HEK293 (cell line): ENCODE results near the gene ARHGAP26.

Experiments
- CTCF ChIA-PET: fragments of 350-600 bp; formaldehyde crosslinking; extraction: SDS; loops from one replicate; lab custom pipeline; 2021; ENCODE audit warnings: antibody characterized with exemption; lab: Yijun Ruan, JAX
- POLR2A ChIA-PET: fragments of 300-600 bp; formaldehyde crosslinking; extraction: SDS; loops from one replicate; lab custom pipeline; 2020; ENCODE audit warnings: antibody characterized with exemption, inconsistent platforms; lab: Yijun Ruan, JAX
- H3K27ac ChIP-seq: fragments of 200-500 bp; sonication (Bioruptor generic); 2 replicates; pipeline ENCODE4 v1.5.1; 2014; ENCODE audit warnings: low read depth, low read length, control low read depth, inconsistent platforms; ENCODE audit errors: extremely low read depth
- H3K36me3 ChIP-seq, 2 experiments: fragments of 200-500 bp in 1 of 2; sonication (Bioruptor generic) in 1 of 2; 1 replicate in 1 of 2; 2 replicates in 1 of 2; pipeline ENCODE4 v1.5.1; 2014 to 2017; ENCODE audit warnings: inconsistent platforms in 2 of 2, low read length in 2 of 2; ENCODE audit not compliant: control insufficient read depth in 2 of 2, insufficient read depth in 1 of 2
- H3K4me1 ChIP-seq: fragments of 200-500 bp; sonication (Bioruptor generic); 2 replicates; pipeline ENCODE4 v1.5.1; 2014; ENCODE audit warnings: mild to moderate bottlenecking, low read length, inconsistent platforms; ENCODE audit not compliant: control insufficient read depth, insufficient read depth
- H3K4me3 ChIP-seq: 2 replicates; pipeline ENCODE4 v1.5.1; 2011; ENCODE audit warnings: low read depth, mild to moderate bottlenecking, control low read depth, low read length, moderate library complexity
- H3K9me3 ChIP-seq: fragments of 200-500 bp; sonication (Bioruptor generic); 2 replicates; pipeline ENCODE4 v1.5.1; 2014; ENCODE audit warnings: low read depth, low read length, inconsistent platforms; ENCODE audit not compliant: control insufficient read depth, insufficient read depth
- GLIS1 ChIP-seq: fragments of 450-650 bp; formaldehyde crosslinking; IDR thresholded peaks from 2 replicates; pipeline ENCODE4 v1.5.1; 2016; ENCODE audit warnings: missing biosample characterization, missing genetic modification characterization
- ZNF138 ChIP-seq: fragments of 450-650 bp; formaldehyde crosslinking; IDR thresholded peaks from 2 replicates; pipeline ENCODE4 v1.5.1; 2016; ENCODE audit warnings: missing biosample characterization, missing genetic modification characterization, borderline replicate concordance
- ZNF24 ChIP-seq: fragments of 450-650 bp; formaldehyde crosslinking; IDR thresholded peaks from 2 replicates; pipeline ENCODE4 v1.5.1; 2016; ENCODE audit warnings: missing biosample characterization, missing genetic modification characterization
- ZNF274 ChIP-seq, 2 experiments: fragments of 200-500 bp in 1 of 2; fragments of 450-650 bp in 1 of 2; sonication (Bioruptor generic) in 1 of 2; formaldehyde crosslinking in 1 of 2; IDR thresholded peaks; 2 replicates each; pipeline versions ENCODE4 v1.5.1 to v1.6.1; 2014 to 2016; ENCODE audit warnings: borderline replicate concordance in 1 of 2, inconsistent platforms in 1 of 2, low read length in 1 of 2, missing biosample characterization in 1 of 2, missing genetic modification characterization in 1 of 2
- ZNF37A ChIP-seq: fragments of 450-650 bp; IDR thresholded peaks from 2 replicates; pipeline ENCODE4 v1.5.1; 2018; ENCODE audit warnings: missing biosample characterization, missing genetic modification characterization
- ZNF416 ChIP-seq: fragments of 450-650 bp; formaldehyde crosslinking; IDR thresholded peaks from 2 replicates; pipeline ENCODE4 v1.5.1; 2016; ENCODE audit warnings: missing biosample characterization, missing genetic modification characterization
- ZNF473 ChIP-seq: fragments of 450-650 bp; formaldehyde crosslinking; IDR thresholded peaks from 2 replicates; pipeline ENCODE4 v1.5.1; 2017; ENCODE audit warnings: missing biosample characterization, missing genetic modification characterization
- ZNF549 ChIP-seq: fragments of 450-650 bp; IDR thresholded peaks from 2 replicates; pipeline ENCODE4 v1.5.1; 2018; ENCODE audit warnings: missing biosample characterization, missing genetic modification characterization, mild to moderate bottlenecking, inconsistent platforms, moderate library complexity
- ZNF610 ChIP-seq: fragments of 450-650 bp; formaldehyde crosslinking; IDR thresholded peaks from 2 replicates; pipeline ENCODE4 v1.5.1; 2016; ENCODE audit warnings: missing biosample characterization, missing genetic modification characterization, borderline replicate concordance
- ZNF621 ChIP-seq: fragments of 450-650 bp; formaldehyde crosslinking; IDR thresholded peaks from 2 replicates; pipeline ENCODE4 v1.5.1; 2017; ENCODE audit warnings: missing biosample characterization, missing genetic modification characterization
- ZNF654 ChIP-seq: fragments of 450-650 bp; formaldehyde crosslinking; IDR thresholded peaks from 2 replicates; pipeline ENCODE4 v1.5.1; 2016; ENCODE audit warnings: low read depth, missing biosample characterization, missing genetic modification characterization
- ZNF768 ChIP-seq: fragments of 450-650 bp; formaldehyde crosslinking; IDR thresholded peaks from 2 replicates; pipeline ENCODE4 v1.5.1; 2018; ENCODE audit warnings: missing biosample characterization, mild to moderate bottlenecking, missing genetic modification characterization
- TF ChIP-seq, protein P1 (sequence below): fragments of 450-650 bp; formaldehyde crosslinking; IDR thresholded peaks from 2 replicates; pipeline ENCODE4 v1.5.1; 2016; ENCODE audit warnings: missing biosample characterization, missing genetic modification characterization
- TF ChIP-seq, protein P2 (sequence below): fragments of 450-650 bp; formaldehyde crosslinking; IDR thresholded peaks from 2 replicates; pipeline ENCODE4 v1.5.0; 2017; ENCODE audit warnings: missing biosample characterization, missing genetic modification characterization, borderline replicate concordance
- TF ChIP-seq, protein P3 (sequence below): fragments of 450-650 bp; formaldehyde crosslinking; IDR thresholded peaks from 2 replicates; pipeline ENCODE4 v1.5.1; 2016; ENCODE audit warnings: missing biosample characterization, missing genetic modification characterization
- TF ChIP-seq, protein P4 (sequence below): fragments of 450-650 bp; formaldehyde crosslinking; IDR thresholded peaks from 2 replicates; pipeline ENCODE4 v1.5.1; 2016; ENCODE audit warnings: missing biosample characterization, missing genetic modification characterization
- TF ChIP-seq, protein P5 (sequence below): fragments of 450-650 bp; formaldehyde crosslinking; IDR thresholded peaks from 2 replicates; pipeline ENCODE4 v1.5.1; 2016; ENCODE audit warnings: missing biosample characterization, missing genetic modification characterization

ARHGAP26 gene

DNA sequence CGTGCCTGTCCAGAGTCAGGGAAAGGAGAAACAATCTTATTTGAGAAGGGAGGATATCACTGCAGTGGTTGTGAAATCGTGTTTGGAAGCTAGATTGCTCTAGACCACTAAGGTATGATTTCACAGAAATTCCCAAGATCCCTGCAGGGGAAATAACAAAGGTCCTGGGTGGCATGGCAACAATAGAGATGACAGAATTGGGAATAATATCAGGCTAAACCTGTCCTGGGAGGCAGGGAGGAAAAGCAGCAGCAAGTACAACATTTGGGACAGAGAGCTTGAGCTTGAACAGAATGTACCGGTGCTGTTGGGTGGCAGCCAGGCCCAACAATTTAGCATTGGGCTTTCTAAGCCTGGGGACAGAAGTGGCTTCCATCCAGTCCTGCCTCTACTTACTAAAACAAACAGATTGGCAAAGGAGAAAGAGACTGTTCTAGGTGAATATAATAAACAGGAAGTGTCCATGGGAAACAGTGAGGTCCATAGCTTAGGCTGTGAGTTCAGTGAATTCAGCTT lies 17.0 kb upstream of the ARHGAP26 start:
- ChIA-PET POLR2A (interaction anchor here (1.6 kb wide), 1 partner anchor 17 kb away, joined by 9 read pairs; the partner anchor contains the start of gene ARHGAP26), CTCF (interaction anchor here (0.7 to 4.3 kb wide), 13 partner anchors 12 to 162 kb away, joined by 3 to 30 read pairs (median 4); no protein-coding TSS in a partner anchor)
- H3K36me3 ChIP-seq = no peaks in the 10 kb centered on the region

DNA sequence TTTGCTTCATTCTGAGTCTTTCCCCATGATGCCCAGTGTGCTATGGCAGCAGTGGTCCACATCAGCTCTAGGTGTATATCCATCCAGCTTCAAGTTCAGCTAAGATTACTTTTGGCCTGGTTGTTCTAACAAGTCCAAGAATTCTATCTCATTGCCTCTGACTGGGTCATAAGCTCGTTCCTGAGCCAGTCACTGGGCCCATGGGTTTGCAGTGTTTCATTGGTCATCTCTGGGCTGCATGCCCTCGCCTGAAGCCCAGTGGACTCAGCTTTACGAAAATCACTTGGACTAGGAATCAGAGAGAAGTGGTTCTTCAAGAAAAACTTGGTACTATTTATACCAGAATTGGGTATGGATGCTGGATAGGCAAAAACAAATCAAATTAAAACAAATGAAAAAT lies 16.1 kb upstream of the ARHGAP26 start:
- POLR2A ChIA-PET = interaction anchor here (1.6 kb wide), 1 partner anchor 16 kb away, joined by 9 read pairs; the partner anchor contains the start of gene ARHGAP26
- TF ChIP-seq ZNF654 (no peak), ZNF473 (no peak), GLIS1 (tag by site-specific recombination) (no peak), ZNF621 (tag by site-specific recombination) (no peak)
- TF ChIP-seq, protein P1, sequence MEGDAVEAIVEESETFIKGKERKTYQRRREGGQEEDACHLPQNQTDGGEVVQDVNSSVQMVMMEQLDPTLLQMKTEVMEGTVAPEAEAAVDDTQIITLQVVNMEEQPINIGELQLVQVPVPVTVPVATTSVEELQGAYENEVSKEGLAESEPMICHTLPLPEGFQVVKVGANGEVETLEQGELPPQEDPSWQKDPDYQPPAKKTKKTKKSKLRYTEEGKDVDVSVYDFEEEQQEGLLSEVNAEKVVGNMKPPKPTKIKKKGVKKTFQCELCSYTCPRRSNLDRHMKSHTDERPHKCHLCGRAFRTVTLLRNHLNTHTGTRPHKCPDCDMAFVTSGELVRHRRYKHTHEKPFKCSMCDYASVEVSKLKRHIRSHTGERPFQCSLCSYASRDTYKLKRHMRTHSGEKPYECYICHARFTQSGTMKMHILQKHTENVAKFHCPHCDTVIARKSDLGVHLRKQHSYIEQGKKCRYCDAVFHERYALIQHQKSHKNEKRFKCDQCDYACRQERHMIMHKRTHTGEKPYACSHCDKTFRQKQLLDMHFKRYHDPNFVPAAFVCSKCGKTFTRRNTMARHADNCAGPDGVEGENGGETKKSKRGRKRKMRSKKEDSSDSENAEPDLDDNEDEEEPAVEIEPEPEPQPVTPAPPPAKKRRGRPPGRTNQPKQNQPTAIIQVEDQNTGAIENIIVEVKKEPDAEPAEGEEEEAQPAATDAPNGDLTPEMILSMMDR (tag by site-specific recombination) = no peak
- TF ChIP-seq, protein P2, sequence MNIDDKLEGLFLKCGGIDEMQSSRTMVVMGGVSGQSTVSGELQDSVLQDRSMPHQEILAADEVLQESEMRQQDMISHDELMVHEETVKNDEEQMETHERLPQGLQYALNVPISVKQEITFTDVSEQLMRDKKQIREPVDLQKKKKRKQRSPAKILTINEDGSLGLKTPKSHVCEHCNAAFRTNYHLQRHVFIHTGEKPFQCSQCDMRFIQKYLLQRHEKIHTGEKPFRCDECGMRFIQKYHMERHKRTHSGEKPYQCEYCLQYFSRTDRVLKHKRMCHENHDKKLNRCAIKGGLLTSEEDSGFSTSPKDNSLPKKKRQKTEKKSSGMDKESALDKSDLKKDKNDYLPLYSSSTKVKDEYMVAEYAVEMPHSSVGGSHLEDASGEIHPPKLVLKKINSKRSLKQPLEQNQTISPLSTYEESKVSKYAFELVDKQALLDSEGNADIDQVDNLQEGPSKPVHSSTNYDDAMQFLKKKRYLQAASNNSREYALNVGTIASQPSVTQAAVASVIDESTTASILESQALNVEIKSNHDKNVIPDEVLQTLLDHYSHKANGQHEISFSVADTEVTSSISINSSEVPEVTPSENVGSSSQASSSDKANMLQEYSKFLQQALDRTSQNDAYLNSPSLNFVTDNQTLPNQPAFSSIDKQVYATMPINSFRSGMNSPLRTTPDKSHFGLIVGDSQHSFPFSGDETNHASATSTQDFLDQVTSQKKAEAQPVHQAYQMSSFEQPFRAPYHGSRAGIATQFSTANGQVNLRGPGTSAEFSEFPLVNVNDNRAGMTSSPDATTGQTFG = no peak
- TF ChIP-seq, protein P3, sequence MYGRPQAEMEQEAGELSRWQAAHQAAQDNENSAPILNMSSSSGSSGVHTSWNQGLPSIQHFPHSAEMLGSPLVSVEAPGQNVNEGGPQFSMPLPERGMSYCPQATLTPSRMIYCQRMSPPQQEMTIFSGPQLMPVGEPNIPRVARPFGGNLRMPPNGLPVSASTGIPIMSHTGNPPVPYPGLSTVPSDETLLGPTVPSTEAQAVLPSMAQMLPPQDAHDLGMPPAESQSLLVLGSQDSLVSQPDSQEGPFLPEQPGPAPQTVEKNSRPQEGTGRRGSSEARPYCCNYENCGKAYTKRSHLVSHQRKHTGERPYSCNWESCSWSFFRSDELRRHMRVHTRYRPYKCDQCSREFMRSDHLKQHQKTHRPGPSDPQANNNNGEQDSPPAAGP (tag by site-specific recombination) = no peak
- TF ChIP-seq, protein P4, sequence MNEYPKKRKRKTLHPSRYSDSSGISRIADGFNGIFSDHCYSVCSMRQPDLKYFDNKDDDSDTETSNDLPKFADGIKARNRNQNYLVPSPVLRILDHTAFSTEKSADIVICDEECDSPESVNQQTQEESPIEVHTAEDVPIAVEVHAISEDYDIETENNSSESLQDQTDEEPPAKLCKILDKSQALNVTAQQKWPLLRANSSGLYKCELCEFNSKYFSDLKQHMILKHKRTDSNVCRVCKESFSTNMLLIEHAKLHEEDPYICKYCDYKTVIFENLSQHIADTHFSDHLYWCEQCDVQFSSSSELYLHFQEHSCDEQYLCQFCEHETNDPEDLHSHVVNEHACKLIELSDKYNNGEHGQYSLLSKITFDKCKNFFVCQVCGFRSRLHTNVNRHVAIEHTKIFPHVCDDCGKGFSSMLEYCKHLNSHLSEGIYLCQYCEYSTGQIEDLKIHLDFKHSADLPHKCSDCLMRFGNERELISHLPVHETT (tag by site-specific recombination) = no peak
- TF ChIP-seq, all 188 proteins: peak for 0
- no peak overlapping the region for H3K27ac ChIP-seq
- H3K9me3 ChIP-seq = no peaks in the 10 kb centered on the region
- no peaks in the 10 kb centered on the region for H3K36me3 ChIP-seq
- no peak overlapping the region for H3K4me3 ChIP-seq
- peaks cover 9% of the 10 kb centered on the region for H3K4me1 ChIP-seq
- CTCF ChIA-PET = interaction anchor here (0.7 to 4.3 kb wide), 11 partner anchors 12 to 162 kb away, joined by 3 to 30 read pairs (median 4); no protein-coding TSS in a partner anchor

More for the DNA sequence above, 17.0 kb upstream of the ARHGAP26 start:
- peaks cover 9% of the 10 kb centered on the region for H3K4me1 ChIP-seq
- TF ChIP-seq ZNF274 (IDR thresholded peaks at IDR 0.05; ENCODE audit: low read length) (no peak), ZNF274 (tag by site-specific recombination; IDR thresholded peaks at IDR 0.05; ENCODE audit: borderline replicate concordance) (no peak), ZNF37A (no peak), ZNF24 (no peak), ZNF549 (tag by site-specific recombination) (no peak), ZNF610 (tag by site-specific recombination) (no peak), ZNF138 (no peak), ZNF768 (tag by site-specific recombination) (no peak), ZNF416 (no peak)
- TF ChIP-seq, protein P5, sequence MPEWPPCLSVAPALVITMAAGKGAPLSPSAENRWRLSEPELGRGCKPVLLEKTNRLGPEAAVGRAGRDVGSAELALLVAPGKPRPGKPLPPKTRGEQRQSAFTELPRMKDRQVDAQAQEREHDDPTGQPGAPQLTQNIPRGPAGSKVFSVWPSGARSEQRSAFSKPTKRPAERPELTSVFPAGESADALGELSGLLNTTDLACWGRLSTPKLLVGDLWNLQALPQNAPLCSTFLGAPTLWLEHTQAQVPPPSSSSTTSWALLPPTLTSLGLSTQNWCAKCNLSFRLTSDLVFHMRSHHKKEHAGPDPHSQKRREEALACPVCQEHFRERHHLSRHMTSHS = no peak
- H3K27ac ChIP-seq = no peak overlapping the region
- H3K4me3 ChIP-seq = no peak overlapping the region
- H3K9me3 ChIP-seq = no peaks in the 10 kb centered on the region
